Lower leg skin (tissue), 3 donors: ENCODE results near the gene ASAP2.

ENCODE experiments used
- CTCF ChIP-seq, 3 donors: fragments of 450-650 bp; IDR thresholded peaks; one replicate each; pipeline ENCODE4 v1.5.1; 2016; ENCODE audit warnings: antibody characterized with exemption in 3 of 3, mild to moderate bottlenecking in 3 of 3, moderate library complexity in 2 of 3
- POLR2A ChIP-seq, 2 donors: fragments of 450-650 bp; IDR thresholded peaks; one replicate each; pipeline ENCODE4 v1.6.1; 2016 to 2017; ENCODE audit warnings: antibody characterized with exemption in 2 of 2, mild to moderate bottlenecking in 1 of 2, moderate library complexity in 1 of 2

DNA sequence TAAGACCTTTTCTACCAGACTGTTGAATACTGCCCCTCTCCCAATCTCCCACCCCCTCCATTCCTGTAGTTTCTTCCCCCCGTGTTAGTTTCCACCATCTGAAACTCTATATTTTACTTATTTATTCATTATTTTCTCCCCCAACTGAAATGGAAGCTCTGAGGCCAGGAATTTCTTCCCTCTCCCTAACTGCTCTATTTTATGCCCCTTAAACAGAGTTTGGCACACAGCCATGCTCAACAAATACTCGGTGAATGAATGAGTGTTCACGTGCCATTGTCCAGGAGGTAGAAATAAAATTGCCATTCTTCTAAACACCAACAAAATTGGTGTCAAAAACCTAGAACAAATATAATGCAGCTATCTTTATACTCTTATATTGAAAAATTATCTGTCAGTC, 211.1 kb downstream of the ASAP2 start:
- TF ChIP-seq POLR2A (IDR thresholded peaks at IDR 0.05), result no peak
- no peak for TF ChIP-seq CTCF (IDR thresholded peaks at IDR 0.05)
